CD14-positive monocyte (primary cell): ENCODE data around the gene PPIF. TPM values are rescaled to one million over a fixed set of nuclear protein-coding genes. Genes with fewer than 3 reads are reported as not detected.

Experiments used
- DNase-seq, 3 donors: peaks; one replicate each; pipeline ENCODE4 v3.0.0-alpha.2; 2011 to 2022
- H2AFZ ChIP-seq: 2 replicates; pipeline ENCODE4 v1.6.0; 2012; ENCODE audit warnings: mild to moderate bottlenecking, low read depth, low read length, inconsistent platforms; ENCODE audit not compliant: insufficient read depth, poor library complexity, severe bottlenecking
- H3K27ac ChIP-seq, 2 donors: 1 replicate in 1 of 2; 2 replicates in 1 of 2; pipeline ENCODE4 v1.5.1; 2012 to 2013; ENCODE audit warnings: low read length in 2 of 2, control low read depth in 1 of 2, inconsistent platforms in 1 of 2, low read depth in 1 of 2, mild to moderate bottlenecking in 1 of 2
- H3K27me3 ChIP-seq, 2 donors: one replicate each; pipeline versions ENCODE4 v1.6.0 to v1.6.1; 2011 to 2013; ENCODE audit warnings: low read length in 2 of 2; ENCODE audit not compliant: control insufficient read depth in 2 of 2, insufficient read depth in 2 of 2
- H3K36me3 ChIP-seq, 2 donors: replicated peaks in 1 of 2; 1 replicate in 1 of 2; 2 replicates in 1 of 2; pipeline versions ENCODE4 v1.5.1 to v1.6.1; 2012 to 2013; ENCODE audit warnings: low read length in 2 of 2, control low read depth in 1 of 2, inconsistent platforms in 1 of 2, mild to moderate bottlenecking in 1 of 2; ENCODE audit not compliant: insufficient read depth in 2 of 2, control insufficient read depth in 1 of 2
- H3K4me1 ChIP-seq, 2 donors: 1 replicate in 1 of 2; 2 replicates in 1 of 2; pipeline versions ENCODE4 v1.5.1 to v1.6.1; 2012 to 2013; ENCODE audit warnings: low read length in 2 of 2, control low read depth in 1 of 2, inconsistent platforms in 1 of 2, mild to moderate bottlenecking in 1 of 2, moderate library complexity in 1 of 2; ENCODE audit not compliant: insufficient read depth in 2 of 2, control insufficient read depth in 1 of 2
- H3K4me2 ChIP-seq: replicated peaks from 2 replicates; pipeline ENCODE3; 2012; ENCODE audit warnings: low read length, moderate library complexity, mild to moderate bottlenecking; ENCODE audit not compliant: poor library complexity, severe bottlenecking; ENCODE audit errors: extremely low read depth
- H3K4me3 ChIP-seq, 3 experiments: fragments of 200-600 bp in 1 of 3; sonication (generic) in 1 of 3; replicated peaks in 1 of 3; 1 replicate in 2 of 3; 2 replicates in 1 of 3; pipeline ENCODE4 v1.5.1; 2011 to 2013; ENCODE audit warnings: low read length in 3 of 3, mild to moderate bottlenecking in 3 of 3, control low read depth in 2 of 3, low read depth in 2 of 3, inconsistent platforms in 1 of 3, moderate library complexity in 1 of 3
- H3K79me2 ChIP-seq: 2 replicates; pipeline ENCODE4 v1.6.0; 2012; ENCODE audit warnings: mild to moderate bottlenecking, control low read depth, inconsistent platforms, low read length, moderate library complexity; ENCODE audit not compliant: insufficient read depth
- H3K9ac ChIP-seq: 2 replicates; pipeline ENCODE4 v1.6.0; 2017; ENCODE audit warnings: low read length, mild to moderate bottlenecking; ENCODE audit not compliant: insufficient read depth, poor library complexity, severe bottlenecking
- H3K9me3 ChIP-seq, 2 donors: replicated peaks in 1 of 2; 1 replicate in 1 of 2; 2 replicates in 1 of 2; pipeline versions ENCODE4 v1.5.1 to v1.6.1; 2012 to 2013; ENCODE audit warnings: low read length in 2 of 2, control low read depth in 1 of 2; ENCODE audit not compliant: control insufficient read depth in 1 of 2, insufficient read depth in 1 of 2
- H4K20me1 ChIP-seq: 2 replicates; pipeline ENCODE4 v1.6.0; 2012; ENCODE audit warnings: mild to moderate bottlenecking, low read length, control low read depth, moderate library complexity; ENCODE audit not compliant: insufficient read depth
- H3K27ac Mint-ChIP-seq, 7 donors: one replicate each; pipeline ENCODE4 v1.8.0; 2020; ENCODE audit warnings: mild to moderate bottlenecking in 7 of 7, mixed read lengths in 7 of 7, moderate library complexity in 6 of 7, inconsistent platforms in 2 of 7
- H3K27me3 Mint-ChIP-seq, 3 donors: one replicate each; pipeline ENCODE4 v1.8.0; 2021 to 2022; ENCODE audit warnings: low read depth in 3 of 3, mild to moderate bottlenecking in 3 of 3, mixed read lengths in 3 of 3, moderate library complexity in 3 of 3, inconsistent platforms in 1 of 3
- H3K36me3 Mint-ChIP-seq, 2 donors: one replicate each; pipeline ENCODE4 v1.8.0; 2020; ENCODE audit warnings: mixed read lengths in 2 of 2, inconsistent platforms in 1 of 2, mild to moderate bottlenecking in 1 of 2
- H3K4me1 Mint-ChIP-seq: one replicate; pipeline ENCODE4 v1.8.0; 2020; ENCODE audit warnings: mild to moderate bottlenecking, mixed read lengths
- H3K4me3 Mint-ChIP-seq, 2 donors: one replicate each; pipeline ENCODE4 v1.8.0; 2020; ENCODE audit warnings: mild to moderate bottlenecking in 2 of 2, mixed read lengths in 2 of 2, moderate library complexity in 1 of 2
- H3K9me3 Mint-ChIP-seq, 7 donors: one replicate each; pipeline ENCODE4 v1.8.0; 2020 to 2022; ENCODE audit warnings: mixed read lengths in 7 of 7, mild to moderate bottlenecking in 6 of 7, moderate library complexity in 6 of 7, inconsistent platforms in 2 of 7
- CTCF ChIP-seq: fragments of 200-600 bp; IDR thresholded peaks from one replicate; pipeline ENCODE4 v1.8.0; 2022; ENCODE audit warnings: antibody characterized with exemption, mild to moderate bottlenecking
- WGBS: methylation state at CpG from one replicate; pipeline ENCODE4 v1.1.5; 2013; ENCODE audit warnings: missing lambda C conversion rate; ENCODE audit not compliant: insufficient coverage; 5-methylcytosine and 5-hydroxymethylcytosine counted together
- intact Hi-C, 2 donors: fragments of 100-400 bp; cut with micrococcal nuclease; formaldehyde crosslinking; loops; one replicate each; pipeline versions ENCODE4 v1.15.0 to v1.15.1; 2023
- polyA plus RNA-seq, 3 donors: library from polyadenylated mRNA; depleted of rRNA in 1 of 3; unstranded in 2 of 3; stranded (reverse) in 1 of 3; fragments of 300-500 nt in 2 of 3; fragments of >200 nt in 1 of 3; fragmentation: Illumina TruSeq in 2 of 3; gene quantifications; 1 replicate in 2 of 3; 2 replicates in 1 of 3; pipeline ENCODE4 v1.2.3, GENCODE V29; 2012 to 2021

Gene PPIF
- polyA plus RNA-seq, 3 donors = 36.6 to 1,064 (median 52.3) TPM

- no peaks in the 10 kb centered on the region for H3K79me2 ChIP-seq
- H3K4me1 ChIP-seq = peaks cover 15 to 22% of the 10 kb centered on the region in 2 donors
- no peak overlapping the region for H3K4me3 Mint-ChIP-seq
- H3K9me3 ChIP-seq = no peaks in the 10 kb centered on the region
- H3K27me3 Mint-ChIP-seq = peaks cover under 1 to 9% (median 4%) of the 10 kb centered on the region in 3 donors
- no peak overlapping the region for H3K4me2 ChIP-seq
- H3K27ac Mint-ChIP-seq = peak overlapping the region in 1 of 7 donors; percentile 8
- H2AFZ ChIP-seq = no peak overlapping the region
- peaks cover 85 to 94% of the 10 kb centered on the region in 2 donors for H3K36me3 Mint-ChIP-seq
- no peak for DNase-seq
- peaks cover 79 to 91% of the 10 kb centered on the region in 2 donors for H3K36me3 ChIP-seq
- peaks cover 66% of the 10 kb centered on the region for H4K20me1 ChIP-seq
- peaks cover 23% of the 10 kb centered on the region for H3K4me1 Mint-ChIP-seq
- no peak overlapping the region for H3K9ac ChIP-seq
- intact Hi-C loops = loop anchor here in 1 of 2 donors (5.0 kb wide), 1 partner anchor 36 kb away; the partner anchor contains the start of gene PPIF
- no peak for TF ChIP-seq CTCF
- no peak overlapping the region for H3K27ac ChIP-seq
- no peaks in the 10 kb centered on the region for H3K27me3 ChIP-seq
- no peak overlapping the region for H3K4me3 ChIP-seq
- peaks cover 0 to 4% (median 0%) of the 10 kb centered on the region in 7 donors for H3K9me3 Mint-ChIP-seq
- WGBS = 91% methylated on average over 12 of the region's 15 CpGs
Observed at GRCh38 chr10:79311581-79312407, 35.5 kb upstream of the PPIF start.

DNA sequence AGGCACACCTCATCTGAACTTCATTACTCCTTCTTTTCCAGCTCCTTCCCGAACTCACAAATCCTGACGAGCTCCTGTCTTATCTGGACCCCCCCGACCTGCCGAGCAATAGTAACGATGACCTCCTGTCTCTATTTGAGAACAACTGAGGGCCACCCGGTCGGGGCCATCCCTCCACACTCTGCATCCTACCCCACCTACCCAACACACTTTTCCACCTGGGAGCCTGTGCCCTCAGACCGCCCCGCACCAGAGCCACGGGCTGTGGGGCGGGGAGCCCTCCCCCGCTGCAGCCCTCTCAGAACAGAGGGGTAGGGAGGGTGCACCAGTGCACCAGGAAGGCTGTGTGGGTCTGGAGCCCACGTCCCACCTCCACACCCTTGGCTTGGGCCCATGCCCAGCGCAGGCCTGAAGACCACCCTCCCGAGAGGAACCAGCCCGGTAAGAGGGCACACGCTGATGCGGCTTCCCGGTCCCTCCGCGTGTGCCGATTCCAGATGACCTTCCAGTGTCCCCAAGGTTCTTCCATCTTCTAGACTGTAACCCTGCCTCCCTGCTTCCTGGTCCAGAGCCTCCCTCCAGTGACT, 34.6 kb upstream of the PPIF start:
- H3K36me3 ChIP-seq = peaks cover 70 to 82% of the 10 kb centered on the region in 2 donors
- intact Hi-C loops = loop anchor here in 1 of 2 donors (5.0 kb wide), 1 partner anchor 35 kb away; the partner anchor contains the start of gene PPIF
- peaks cover 24 to 31% of the 10 kb centered on the region in 2 donors for H3K4me1 ChIP-seq
- H3K27ac ChIP-seq = no peak overlapping the region
- H3K4me3 Mint-ChIP-seq = no peak overlapping the region
- peaks cover 63% of the 10 kb centered on the region for H4K20me1 ChIP-seq
- no peak overlapping the region for H3K4me2 ChIP-seq
- no peak overlapping the region for H3K9ac ChIP-seq
- no peak overlapping the region for H3K27ac Mint-ChIP-seq
- WGBS = 97% methylated on average over 15 of the region's 22 CpGs
- no peaks in the 10 kb centered on the region for H3K9me3 ChIP-seq
- H3K4me1 Mint-ChIP-seq = peaks cover 32% of the 10 kb centered on the region
- H3K27me3 Mint-ChIP-seq = peaks cover 4 to 14% (median 9%) of the 10 kb centered on the region in 3 donors
- H3K36me3 Mint-ChIP-seq = peaks cover 76 to 85% of the 10 kb centered on the region in 2 donors
- TF ChIP-seq CTCF = no peak
- H2AFZ ChIP-seq = no peak overlapping the region
- no peaks in the 10 kb centered on the region for H3K79me2 ChIP-seq
- H3K9me3 Mint-ChIP-seq = peaks cover 0 to 4% (median 0%) of the 10 kb centered on the region in 7 donors
- no peak for DNase-seq
- H3K4me3 ChIP-seq = no peak overlapping the region
- no peaks in the 10 kb centered on the region for H3K27me3 ChIP-seq
